ENCODE results near the gene NAPEPLD. TPM values are rescaled to one million over a fixed set of nuclear protein-coding genes. Genes with fewer than 3 reads are reported as not detected.
"Not testable (repeated sequence)": the region's sequence is repeated elsewhere in the genome, so short reads cannot be mapped to it uniquely, and the experiment has no call there.

The NAPEPLD gene
- total RNA-seq, 2 experiments from 2014 or later: 9.8 to 10.9 TPM

DNA sequence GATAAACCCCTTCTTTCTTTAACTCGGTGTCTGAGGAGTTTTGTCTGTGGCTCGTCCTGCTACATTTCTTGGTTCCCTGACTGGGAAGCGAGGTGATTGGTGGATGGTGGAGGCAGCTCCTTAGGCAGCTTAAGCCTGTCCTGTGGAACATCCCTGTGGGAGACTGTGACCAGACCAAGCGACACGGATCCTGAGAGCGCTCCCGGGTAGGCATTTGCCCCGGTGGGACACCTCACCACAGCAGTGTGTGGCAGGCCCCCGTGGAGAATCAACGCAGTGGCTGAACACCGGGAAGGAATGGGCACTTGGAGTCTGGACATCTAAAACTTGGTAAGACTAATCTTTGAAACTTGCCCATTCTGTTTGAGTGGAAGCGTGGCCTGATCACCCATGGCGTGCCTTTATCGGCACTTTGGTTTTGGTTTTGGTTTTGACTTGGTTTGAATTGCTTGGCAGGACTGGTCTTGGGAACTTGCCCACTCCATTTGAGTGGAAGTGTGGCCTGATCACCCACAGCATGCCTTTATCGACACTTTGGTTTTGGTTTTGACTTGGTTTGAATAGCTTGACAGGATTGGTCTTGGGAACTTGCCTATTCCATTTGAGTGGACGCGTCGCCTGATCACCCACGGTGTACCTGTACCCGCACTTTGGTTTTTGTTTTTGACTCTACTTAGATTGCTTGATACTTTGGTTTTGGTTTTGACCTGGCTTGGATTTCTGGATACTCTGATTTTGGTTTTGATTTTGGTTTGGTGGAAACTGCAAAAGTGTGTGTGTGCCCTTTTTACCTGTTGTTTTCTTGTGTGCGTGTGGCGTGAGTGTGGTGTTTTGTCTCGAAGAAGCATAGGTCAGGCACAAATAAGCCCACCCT lies 4.1 kb upstream of the NAPEPLD start:
- H3K4me1 Mint-ChIP-seq: peaks cover 31% of the 10 kb centered on the region
- DNase-seq; H3K36me3 Mint-ChIP-seq; H3K9me3 Mint-ChIP-seq; H3K27me3 Mint-ChIP-seq; POLR2A ChIA-PET; ATAC-seq (ENCODE audit: low read depth); H3K27ac Mint-ChIP-seq; H3K4me3 Mint-ChIP-seq: not testable (repeated sequence)

DNA sequence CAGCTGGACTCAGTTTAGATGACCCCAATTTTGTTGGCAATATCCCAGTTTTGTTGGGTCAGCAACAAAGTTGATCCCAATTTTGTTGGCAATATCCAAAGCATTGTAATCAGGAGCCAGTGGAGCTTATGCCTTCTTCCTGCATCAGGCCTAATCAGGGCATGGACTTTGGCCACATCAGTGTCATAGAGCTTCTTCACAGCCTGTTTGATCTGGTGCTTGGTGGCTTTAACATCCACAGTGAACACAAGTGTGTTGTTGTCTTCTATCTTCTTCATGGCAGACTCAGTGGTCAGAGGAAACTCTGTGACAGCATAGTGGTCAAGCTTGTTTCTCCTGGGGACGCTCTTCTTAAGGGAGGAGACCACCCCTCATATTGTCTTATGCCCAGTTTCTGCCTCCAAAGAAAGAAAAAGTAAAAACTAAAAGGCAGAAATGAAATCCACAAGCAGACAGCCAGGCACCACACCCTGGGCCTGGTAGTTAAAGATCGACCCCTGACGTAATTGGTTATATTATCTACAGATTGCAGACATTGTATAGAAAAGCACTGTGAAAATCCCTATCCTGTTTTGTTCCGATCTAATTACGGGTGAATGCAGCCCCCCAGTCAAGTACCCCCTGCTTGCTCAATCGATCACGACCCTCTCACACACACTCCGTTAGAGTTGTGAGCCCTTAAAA lies 3.2 kb upstream of the NAPEPLD start:
- peaks cover 38% of the 10 kb centered on the region for H3K4me1 Mint-ChIP-seq
- H3K9me3 Mint-ChIP-seq; ATAC-seq (ENCODE audit: low read depth); DNase-seq; H3K27me3 Mint-ChIP-seq; H3K27ac Mint-ChIP-seq; H3K36me3 Mint-ChIP-seq; H3K4me3 Mint-ChIP-seq: not testable (repeated sequence)
- POLR2A ChIA-PET: interaction anchor here (2.0 kb wide), 1 partner anchor 77 kb away, joined by 9 read pairs; the partner anchor contains the start of genes ARMC10 and FBXL13

DNA sequence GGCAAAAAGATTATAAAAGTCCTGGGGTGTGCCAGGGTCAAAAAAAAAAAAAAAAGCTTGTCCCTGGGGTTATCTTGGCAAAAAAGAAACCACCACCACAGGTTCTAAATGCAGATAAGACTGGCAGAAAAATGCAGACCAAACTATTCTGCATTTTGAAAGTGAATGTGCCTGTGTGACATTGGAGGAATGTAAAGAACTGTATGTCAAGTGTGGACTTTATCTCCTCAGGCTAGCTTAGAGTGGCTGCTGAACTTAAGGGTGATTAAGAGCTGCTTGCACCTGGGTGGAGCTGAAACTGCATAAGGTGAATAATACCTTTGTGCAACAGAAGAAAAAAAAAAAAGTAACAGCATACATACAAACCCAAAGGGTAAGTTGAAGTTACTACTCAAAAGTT lies 1.3 kb upstream of the NAPEPLD start:
- H3K36me3 Mint-ChIP-seq: peaks cover 4% of the 10 kb centered on the region
- peaks cover 35% of the 10 kb centered on the region for H3K4me1 Mint-ChIP-seq
- no peaks in the 10 kb centered on the region for H3K27me3 Mint-ChIP-seq
- no peak overlapping the region for H3K27ac Mint-ChIP-seq
- H3K4me3 Mint-ChIP-seq: no peak overlapping the region
- POLR2A ChIA-PET: interaction anchor here (2.0 kb wide), 1 partner anchor 75 kb away, joined by 9 read pairs; the partner anchor contains the start of genes ARMC10 and FBXL13
- DNase-seq (no peak), ATAC-seq (ENCODE audit: low read depth) (no peak)
- peaks cover 1% of the 10 kb centered on the region for H3K9me3 Mint-ChIP-seq

DNA sequence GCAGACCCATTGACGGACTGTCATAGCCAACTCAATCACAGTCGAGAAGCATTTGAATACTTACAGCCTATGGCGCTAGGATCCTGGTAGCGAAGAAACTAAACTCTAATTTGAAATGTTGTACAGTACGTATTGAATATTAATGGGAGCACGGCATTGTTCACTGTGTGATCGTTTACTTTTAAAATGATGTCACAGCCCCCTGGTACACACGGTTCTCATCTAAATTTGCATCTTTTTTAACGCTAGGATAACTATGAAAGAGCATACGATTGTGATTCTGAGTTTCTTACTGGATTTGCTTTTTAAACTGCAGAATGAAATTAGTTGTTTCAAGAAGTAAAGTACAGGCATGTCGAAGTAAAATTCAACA lies 895 bp upstream of the NAPEPLD start:
- Mint-ChIP-seq H3K27me3 (no peaks in the 10 kb centered on the region), H3K27ac (peak overlapping the region; percentile 90), H3K4me3 (peak overlapping the region; percentile 81), H3K9me3 (peaks cover 1% of the 10 kb centered on the region), H3K36me3 (peaks cover 4% of the 10 kb centered on the region), H3K4me1 (peaks cover 35% of the 10 kb centered on the region)
- ATAC-seq (ENCODE audit: low read depth): no peak
- POLR2A ChIA-PET: interaction anchor here (1.8 kb wide), 1 partner anchor 75 kb away, joined by 8 read pairs; the partner anchor contains the start of genes ARMC10 and FBXL13
- DNase-seq: no peak

DNA sequence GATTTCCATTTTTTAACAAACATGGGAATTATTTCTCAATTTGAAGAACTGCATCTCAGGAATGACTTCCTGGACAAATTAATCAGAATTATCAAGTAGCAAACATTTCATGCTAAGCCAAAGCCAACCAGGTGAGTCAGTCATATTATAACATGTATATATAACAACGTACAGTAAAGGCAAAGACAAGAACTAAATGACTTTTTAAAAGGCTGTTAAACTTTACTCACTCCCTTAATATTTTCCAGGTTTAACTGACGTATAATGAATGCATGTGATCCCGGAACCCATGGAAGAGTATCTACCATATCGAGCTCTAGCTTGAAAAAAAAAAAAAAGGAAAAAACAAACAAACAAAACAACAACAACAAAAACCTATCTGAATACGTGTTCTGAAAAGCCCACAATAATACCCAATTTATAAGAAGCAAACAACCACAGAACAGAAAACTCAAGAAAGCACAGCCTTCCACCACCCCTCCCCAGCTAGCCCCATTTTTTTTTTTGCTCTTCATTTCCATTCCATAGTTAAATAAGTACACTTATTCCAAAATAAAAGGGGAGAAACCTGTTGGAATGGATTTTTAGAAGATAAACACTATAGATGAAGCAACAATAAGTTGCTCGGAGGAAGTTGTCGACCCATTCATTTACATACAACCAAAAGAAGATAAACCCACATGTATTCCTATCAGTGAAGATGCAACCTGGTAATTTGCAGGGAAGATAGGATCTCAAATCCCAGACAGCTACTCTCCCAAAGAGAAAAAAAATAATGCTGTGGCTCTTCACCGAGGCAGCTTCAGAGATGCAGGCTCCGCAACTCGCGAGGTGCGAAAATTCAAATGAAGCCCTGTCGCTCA lies 537 bp downstream of the NAPEPLD start:
- DNase-seq (no peak), ATAC-seq (ENCODE audit: low read depth) (no peak)
- peaks cover 1% of the 10 kb centered on the region for H3K9me3 Mint-ChIP-seq
- peak overlapping the region; percentile 97 for H3K27ac Mint-ChIP-seq
- POLR2A ChIA-PET: interaction anchor here (0.6 to 1.8 kb wide), 3 partner anchors 52 to 575 kb away, joined by 3 to 8 read pairs (median 6); partner anchors contain the start of genes ARMC10 and FBXL13
- H3K4me1 Mint-ChIP-seq: peaks cover 32% of the 10 kb centered on the region
- peaks cover 5% of the 10 kb centered on the region for H3K36me3 Mint-ChIP-seq
- H3K27me3 Mint-ChIP-seq: no peaks in the 10 kb centered on the region
- peak overlapping the region; percentile 93 for H3K4me3 Mint-ChIP-seq

DNA sequence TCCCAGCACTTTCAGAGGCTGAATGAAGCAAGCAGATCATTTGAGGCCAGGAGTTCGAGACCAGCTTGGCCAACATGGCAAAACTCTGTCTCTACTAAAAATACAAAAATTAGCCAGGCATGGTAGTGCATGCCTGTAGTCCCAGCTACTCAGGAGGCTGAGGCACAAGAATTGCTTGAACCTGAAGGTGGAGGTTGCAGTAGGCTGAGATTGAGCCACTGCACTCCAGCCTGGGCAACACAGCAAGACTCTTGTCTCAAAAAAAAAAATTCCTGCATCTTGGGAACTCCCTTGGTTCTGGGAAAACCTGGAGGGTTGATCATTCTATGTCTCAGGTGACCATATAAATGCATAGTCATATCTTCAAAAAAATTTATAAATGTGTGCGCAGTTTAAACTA lies 4.1 kb downstream of the NAPEPLD start:
- ATAC-seq (ENCODE audit: low read depth); POLR2A ChIA-PET: not testable (repeated sequence)
- peaks cover 22% of the 10 kb centered on the region for H3K4me1 Mint-ChIP-seq

DNA sequence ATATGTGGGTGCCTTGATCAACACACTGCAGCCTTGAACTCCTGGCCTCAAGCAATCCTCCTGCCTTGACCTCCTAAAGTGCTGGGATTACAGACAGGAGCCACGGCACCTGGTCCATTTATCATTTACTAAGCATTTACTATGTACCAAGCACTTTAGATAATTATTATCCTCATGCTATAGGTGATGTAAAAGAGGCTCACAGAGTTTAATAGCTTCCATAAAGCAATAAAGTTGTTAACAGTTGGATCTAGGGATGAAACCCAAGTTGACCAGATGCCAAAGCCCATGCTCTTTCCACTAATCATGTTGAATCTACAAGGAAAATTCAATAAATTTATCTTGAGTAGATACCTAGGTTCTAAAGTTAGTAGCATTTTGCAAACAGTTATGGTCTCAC lies 5.0 kb downstream of the NAPEPLD start:
- DNase-seq: no peak
- POLR2A ChIA-PET: no interaction called here
- no peak overlapping the region for H3K27ac Mint-ChIP-seq
- H3K4me1 Mint-ChIP-seq: peaks cover 19% of the 10 kb centered on the region
- no peaks in the 10 kb centered on the region for H3K27me3 Mint-ChIP-seq
- H3K4me3 Mint-ChIP-seq: no peak overlapping the region
- H3K9me3 Mint-ChIP-seq: peaks cover 1% of the 10 kb centered on the region
- peaks cover 22% of the 10 kb centered on the region for H3K36me3 Mint-ChIP-seq
- no peak for ATAC-seq (ENCODE audit: low read depth)

More for the DNA sequence above, 4.1 kb downstream of the NAPEPLD start:
- not testable (repeated sequence) for H3K27ac Mint-ChIP-seq, H3K9me3 Mint-ChIP-seq, H3K4me3 Mint-ChIP-seq, H3K27me3 Mint-ChIP-seq, DNase-seq
- peaks cover 22% of the 10 kb centered on the region for H3K36me3 Mint-ChIP-seq

DNA sequence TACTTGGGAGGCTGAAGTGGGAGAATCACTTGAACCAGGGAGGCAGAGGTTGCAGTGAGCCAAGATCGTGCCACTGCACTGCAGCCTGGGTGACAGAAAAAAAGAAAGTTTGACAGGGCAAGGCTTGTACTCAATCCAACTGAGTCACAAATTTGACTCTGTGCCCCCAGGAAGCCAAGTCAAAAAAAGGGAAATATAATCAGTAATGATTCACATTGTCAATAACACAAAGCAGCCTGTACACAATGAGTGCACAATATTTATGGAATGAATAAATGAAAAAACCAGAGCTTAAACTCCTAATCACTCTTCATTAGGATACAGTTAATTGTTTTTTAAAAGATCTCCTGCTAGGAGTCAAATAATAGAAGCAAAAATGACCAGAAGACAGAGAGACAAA lies 6.4 kb downstream of the NAPEPLD start:
- Mint-ChIP-seq H3K36me3 (peaks cover 23% of the 10 kb centered on the region), H3K9me3 (peaks cover 1% of the 10 kb centered on the region), H3K4me1 (peaks cover 9% of the 10 kb centered on the region), H3K27me3 (no peaks in the 10 kb centered on the region), H3K4me3 (no peak overlapping the region), H3K27ac (no peak overlapping the region)
- DNase-seq (no peak), ATAC-seq (ENCODE audit: low read depth) (no peak)
- POLR2A ChIA-PET: no interaction called here

DNA sequence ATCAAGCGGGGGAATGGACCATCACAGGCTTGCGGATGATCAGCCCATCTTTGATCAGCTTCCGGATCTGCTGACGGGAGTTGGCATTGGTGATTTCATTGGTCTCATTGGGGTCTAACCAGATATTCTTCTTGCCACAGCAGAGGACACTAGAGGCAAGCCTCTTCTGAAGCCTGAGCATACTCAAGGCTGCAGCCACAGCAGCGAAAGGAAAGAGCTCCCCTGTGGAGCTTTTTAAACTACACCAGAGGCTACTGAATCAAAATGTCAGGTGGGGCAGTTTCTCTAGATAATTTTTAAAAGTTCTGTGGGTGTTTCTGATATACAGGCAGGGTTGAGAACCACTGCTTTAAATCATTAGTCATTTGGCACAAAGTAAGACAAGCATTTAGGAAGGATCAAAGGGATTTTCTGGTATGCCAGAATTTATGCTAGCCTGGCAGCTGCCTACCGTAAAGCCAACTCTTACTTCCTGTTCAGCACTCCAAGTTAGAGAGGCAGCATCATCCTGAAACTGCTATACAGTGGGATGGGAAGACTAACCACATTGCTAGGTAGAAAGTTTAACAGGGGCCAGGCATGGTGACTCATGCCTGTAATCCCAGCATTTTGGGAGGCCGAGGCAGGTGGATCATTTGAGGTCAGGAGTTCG lies 7.0 kb downstream of the NAPEPLD start:
- POLR2A ChIA-PET: no interaction called here
- no peak for DNase-seq
- peaks cover 23% of the 10 kb centered on the region for H3K36me3 Mint-ChIP-seq
- H3K27ac Mint-ChIP-seq: no peak overlapping the region
- no peak for ATAC-seq (ENCODE audit: low read depth)
- H3K4me3 Mint-ChIP-seq: no peak overlapping the region
- peaks cover 3% of the 10 kb centered on the region for H3K4me1 Mint-ChIP-seq
- H3K9me3 Mint-ChIP-seq: peaks cover 1% of the 10 kb centered on the region
- H3K27me3 Mint-ChIP-seq: no peaks in the 10 kb centered on the region

DNA sequence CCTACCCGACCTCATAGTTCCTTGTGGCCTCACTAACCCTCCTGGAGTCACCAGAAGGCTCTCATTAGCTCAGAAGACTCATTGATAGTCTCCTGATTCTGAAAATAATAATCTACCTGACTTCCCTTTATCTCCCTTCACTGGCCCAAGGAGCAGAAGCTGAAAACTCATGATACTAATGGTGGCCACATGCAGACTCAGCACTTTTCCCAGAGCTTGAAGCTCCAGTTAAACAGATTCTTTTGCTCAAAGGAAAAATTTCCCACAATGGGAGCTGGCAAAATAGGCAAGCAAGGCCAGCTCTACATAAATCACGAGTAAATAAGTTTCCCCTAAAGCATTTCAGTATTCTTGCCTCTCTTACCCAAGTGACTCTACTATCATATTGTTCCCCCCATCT lies 8.2 kb downstream of the NAPEPLD start:
- POLR2A ChIA-PET: no interaction called here

DNA sequence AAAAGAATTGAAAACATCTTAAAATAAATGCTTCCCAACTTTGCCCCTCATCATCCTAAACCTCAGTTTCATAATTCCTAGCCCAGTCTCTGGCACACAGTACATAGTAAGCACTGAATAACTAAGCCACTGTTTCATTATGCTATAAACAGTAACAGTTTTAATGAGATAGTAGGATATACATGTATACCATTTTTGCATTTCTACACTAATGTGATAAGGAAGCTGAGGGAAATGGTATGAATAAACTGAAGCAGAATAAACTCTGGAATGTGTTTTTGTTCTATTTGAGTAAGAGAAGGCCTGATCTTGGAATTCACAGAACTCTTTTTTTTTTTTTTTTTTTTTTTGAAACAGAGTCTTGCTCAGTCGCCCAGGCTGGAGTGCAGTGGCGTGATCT lies 8.8 kb downstream of the NAPEPLD start:
- DNase-seq: no peak
- H3K4me3 Mint-ChIP-seq: no peak overlapping the region
- ATAC-seq (ENCODE audit: low read depth): no peak
- POLR2A ChIA-PET: no interaction called here
- no peaks in the 10 kb centered on the region for H3K4me1 Mint-ChIP-seq
- peaks cover 21% of the 10 kb centered on the region for H3K36me3 Mint-ChIP-seq
- peaks cover 1% of the 10 kb centered on the region for H3K9me3 Mint-ChIP-seq
- H3K27ac Mint-ChIP-seq: no peak overlapping the region
- no peaks in the 10 kb centered on the region for H3K27me3 Mint-ChIP-seq

More for the DNA sequence above, 8.2 kb downstream of the NAPEPLD start:
- DNase-seq: no peak
- H3K36me3 Mint-ChIP-seq: peaks cover 21% of the 10 kb centered on the region
- H3K9me3 Mint-ChIP-seq: peaks cover 1% of the 10 kb centered on the region
- no peak overlapping the region for H3K27ac Mint-ChIP-seq
- H3K27me3 Mint-ChIP-seq: no peaks in the 10 kb centered on the region
- H3K4me1 Mint-ChIP-seq: peaks cover 3% of the 10 kb centered on the region
- H3K4me3 Mint-ChIP-seq: no peak overlapping the region
- ATAC-seq (ENCODE audit: low read depth): no peak

DNA sequence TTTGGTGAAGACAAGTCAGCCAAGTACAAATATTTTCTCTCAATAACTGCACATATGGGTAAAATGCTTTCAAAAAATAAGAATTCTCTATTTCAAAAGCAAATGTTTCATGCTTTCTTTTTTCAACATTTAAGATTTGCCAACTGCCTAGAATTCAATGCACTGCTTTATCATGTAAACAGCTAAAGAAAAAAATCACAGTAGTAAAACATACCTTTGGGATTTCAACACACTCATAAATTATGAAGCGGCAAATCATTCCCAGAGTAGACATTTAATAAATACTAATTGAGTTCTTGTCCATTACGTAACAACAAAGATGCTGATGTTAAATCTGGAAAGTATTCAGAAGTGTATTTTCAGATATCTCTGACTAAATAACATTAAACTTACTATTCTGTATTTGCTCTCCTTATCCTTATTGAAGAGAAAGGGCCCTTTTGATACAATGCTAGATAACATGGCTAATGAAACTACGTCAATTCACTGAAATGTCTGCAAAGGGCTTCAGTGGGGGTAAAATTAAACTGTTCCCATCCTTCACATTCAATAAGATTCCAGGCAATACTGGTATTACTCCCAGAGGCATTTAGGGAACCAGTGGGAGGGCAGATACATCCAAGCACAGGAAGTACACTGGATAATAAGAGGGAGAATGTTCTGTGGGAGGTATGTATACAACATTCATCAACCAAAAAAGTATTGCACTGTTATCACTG lies 13.9 kb downstream of the NAPEPLD start:
- ATAC-seq (ENCODE audit: low read depth) (no peak), DNase-seq (no peak)
- Mint-ChIP-seq H3K27me3 (no peaks in the 10 kb centered on the region), H3K4me1 (no peaks in the 10 kb centered on the region), H3K27ac (no peak overlapping the region), H3K9me3 (no peaks in the 10 kb centered on the region), H3K36me3 (peaks cover 4% of the 10 kb centered on the region), H3K4me3 (no peak overlapping the region)
- POLR2A ChIA-PET: no interaction called here

Measured in activated naive CD8-positive, alpha-beta T cell treated with anti-CD3 and anti-CD28 coated beads, Interleukin-2, amount 10 ng/mL, durations not matched to agents 7 days and 5 days (primary cell).